ENCODE results near the gene PAK5.

Gene PAK5

DNA sequence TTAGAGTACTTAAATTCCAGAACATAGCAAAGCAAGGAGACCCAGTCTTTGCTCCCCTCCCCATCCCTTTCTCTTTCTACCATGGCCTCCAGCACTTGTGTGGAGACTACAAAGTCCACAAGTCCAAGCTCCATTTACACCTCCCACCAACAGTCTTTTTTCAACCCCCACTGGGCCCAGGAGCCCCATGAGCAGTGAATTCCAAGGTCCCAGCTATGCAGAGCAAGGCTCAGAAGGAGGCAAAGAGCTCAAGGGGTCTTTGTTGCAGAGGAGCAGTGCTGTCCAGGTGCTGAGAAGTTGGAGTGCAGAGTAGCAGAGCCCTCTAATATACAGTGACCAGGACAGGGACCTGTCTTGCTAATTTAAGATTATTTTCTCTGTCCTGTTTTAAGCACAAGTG lies 9.0 kb downstream of the PAK5 start:
- DNase-seq (ENCODE audit: insufficient read length, low spot score) (no peak), FAIRE-seq (no peak)

DNA sequence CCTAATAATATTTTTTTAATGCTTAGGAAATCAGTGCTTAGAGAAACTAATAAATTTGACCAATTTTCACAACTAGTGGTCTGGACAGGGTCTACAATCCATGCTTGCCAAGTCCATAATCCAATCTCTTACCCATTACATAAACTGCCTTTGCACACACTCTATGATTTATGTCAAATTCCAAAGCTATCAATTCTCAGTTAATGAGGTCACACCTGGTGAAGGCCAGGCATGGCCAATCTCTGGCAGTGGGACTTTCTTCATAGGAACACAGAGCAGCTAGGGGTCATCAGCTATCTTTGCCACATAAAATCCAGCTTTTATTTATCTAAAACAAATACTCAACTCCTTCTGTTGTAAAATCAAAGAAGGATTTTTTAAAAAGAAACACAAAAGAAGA lies 21.2 kb downstream of the PAK5 start:
- FAIRE-seq = no peak
- no peak for DNase-seq (ENCODE audit: insufficient read length, low spot score)
- TF ChIP-seq, protein P1, sequence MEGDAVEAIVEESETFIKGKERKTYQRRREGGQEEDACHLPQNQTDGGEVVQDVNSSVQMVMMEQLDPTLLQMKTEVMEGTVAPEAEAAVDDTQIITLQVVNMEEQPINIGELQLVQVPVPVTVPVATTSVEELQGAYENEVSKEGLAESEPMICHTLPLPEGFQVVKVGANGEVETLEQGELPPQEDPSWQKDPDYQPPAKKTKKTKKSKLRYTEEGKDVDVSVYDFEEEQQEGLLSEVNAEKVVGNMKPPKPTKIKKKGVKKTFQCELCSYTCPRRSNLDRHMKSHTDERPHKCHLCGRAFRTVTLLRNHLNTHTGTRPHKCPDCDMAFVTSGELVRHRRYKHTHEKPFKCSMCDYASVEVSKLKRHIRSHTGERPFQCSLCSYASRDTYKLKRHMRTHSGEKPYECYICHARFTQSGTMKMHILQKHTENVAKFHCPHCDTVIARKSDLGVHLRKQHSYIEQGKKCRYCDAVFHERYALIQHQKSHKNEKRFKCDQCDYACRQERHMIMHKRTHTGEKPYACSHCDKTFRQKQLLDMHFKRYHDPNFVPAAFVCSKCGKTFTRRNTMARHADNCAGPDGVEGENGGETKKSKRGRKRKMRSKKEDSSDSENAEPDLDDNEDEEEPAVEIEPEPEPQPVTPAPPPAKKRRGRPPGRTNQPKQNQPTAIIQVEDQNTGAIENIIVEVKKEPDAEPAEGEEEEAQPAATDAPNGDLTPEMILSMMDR (IDR thresholded peaks at IDR 0.05; ENCODE audit: insufficient read depth, missing control alignments) = no peak

More for the DNA sequence above, 9.0 kb downstream of the PAK5 start:
- TF ChIP-seq, protein P1 (IDR thresholded peaks at IDR 0.05; ENCODE audit: insufficient read depth, missing control alignments) = no peak

DNA sequence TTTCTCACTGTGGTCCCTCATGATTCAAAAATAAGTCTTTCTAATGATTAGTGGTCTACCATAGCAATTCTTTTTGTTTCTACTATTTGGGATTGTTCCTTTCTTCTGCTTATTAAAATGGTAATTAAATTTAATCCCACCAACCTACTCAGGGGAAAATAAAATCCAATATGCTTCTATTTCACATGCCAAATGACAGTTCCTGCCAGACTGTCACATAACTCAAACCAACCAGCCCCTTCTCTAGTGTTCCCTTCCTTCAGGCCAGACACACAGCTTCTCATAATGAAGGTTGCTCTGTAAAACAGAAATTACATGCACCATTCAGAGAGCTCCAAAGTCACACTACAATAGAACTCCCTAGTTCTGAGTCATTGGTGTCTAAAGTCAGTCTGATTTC lies 23.2 kb downstream of the PAK5 start:
- DNase-seq (ENCODE audit: insufficient read length, low spot score) (no peak), FAIRE-seq (no peak)
- TF ChIP-seq, protein P1 (IDR thresholded peaks at IDR 0.05; ENCODE audit: insufficient read depth, missing control alignments) = no peak

- TF ChIP-seq, protein P1 (IDR thresholded peaks at IDR 0.05; ENCODE audit: insufficient read depth, missing control alignments) = no peak
- no peak for FAIRE-seq
Observed at GRCh38 chr20:9810738-9811137, 28.1 kb downstream of the PAK5 start.

DNA sequence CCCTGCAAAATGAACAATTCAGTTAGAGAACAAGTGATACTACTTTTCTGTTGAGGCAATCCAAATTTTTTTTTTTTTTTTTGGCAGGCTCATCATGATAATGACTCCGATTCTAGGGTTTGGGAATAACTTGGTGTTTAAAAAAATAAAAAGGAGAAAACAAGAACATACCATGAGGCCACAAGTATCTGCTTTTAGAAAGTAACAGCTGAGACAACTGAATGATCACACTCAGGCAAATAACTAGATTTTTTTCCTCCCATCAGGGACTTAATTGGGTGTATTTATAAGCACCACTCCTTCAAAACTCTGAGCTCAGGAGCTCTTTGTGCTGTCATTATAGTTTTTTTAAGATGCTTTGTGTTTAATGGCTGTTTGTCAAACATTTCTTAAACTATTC lies 29.6 kb downstream of the PAK5 start:
- TF ChIP-seq, protein P1 (IDR thresholded peaks at IDR 0.05; ENCODE audit: insufficient read depth, missing control alignments) = no peak
- DNase-seq (ENCODE audit: insufficient read length, low spot score) (no peak), FAIRE-seq (no peak)

More at GRCh38 chr20:9810738-9811137, 28.1 kb downstream of the PAK5 start:
- DNase-seq (ENCODE audit: insufficient read length, low spot score) = no peak

GRCh38 chr20:9808166-9808565 lies 30.7 kb downstream of the PAK5 start:
- TF ChIP-seq, protein P1 (IDR thresholded peaks at IDR 0.05; ENCODE audit: insufficient read depth, missing control alignments) = no peak
- no peak for FAIRE-seq
- no peak for DNase-seq (ENCODE audit: insufficient read length, low spot score)

DNA sequence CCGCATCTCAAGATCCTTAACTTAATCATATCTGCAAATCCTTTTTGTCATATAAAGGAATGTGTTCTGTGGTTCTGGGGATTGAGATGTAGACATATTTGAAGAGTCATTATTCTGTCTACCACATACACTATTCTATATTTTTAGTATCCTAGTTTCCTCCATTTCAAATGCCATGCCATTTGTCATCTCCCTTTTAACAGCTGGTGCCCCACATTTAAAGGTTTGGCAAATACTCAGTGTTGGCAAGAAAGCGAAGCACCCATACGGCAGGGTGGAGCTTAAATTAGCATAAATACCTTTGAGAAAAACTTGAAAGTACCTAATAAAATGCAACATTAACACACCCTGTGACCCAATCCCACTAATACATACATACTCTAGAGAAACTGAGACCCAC lies 31.7 kb downstream of the PAK5 start:
- FAIRE-seq (no peak), DNase-seq (ENCODE audit: insufficient read length, low spot score) (no peak)
- TF ChIP-seq, protein P1 (IDR thresholded peaks at IDR 0.05; ENCODE audit: insufficient read depth, missing control alignments) = no peak
